ENCODE measurements around the gene TMEM108. TPM values are rescaled to one million over a fixed set of nuclear protein-coding genes. Genes with fewer than 3 reads are reported as not detected.

TMEM108 gene
- polyA plus RNA-seq, 1 of the 3 experiments (the other 2 are of a cell fraction), result 8.6 TPM

DNA sequence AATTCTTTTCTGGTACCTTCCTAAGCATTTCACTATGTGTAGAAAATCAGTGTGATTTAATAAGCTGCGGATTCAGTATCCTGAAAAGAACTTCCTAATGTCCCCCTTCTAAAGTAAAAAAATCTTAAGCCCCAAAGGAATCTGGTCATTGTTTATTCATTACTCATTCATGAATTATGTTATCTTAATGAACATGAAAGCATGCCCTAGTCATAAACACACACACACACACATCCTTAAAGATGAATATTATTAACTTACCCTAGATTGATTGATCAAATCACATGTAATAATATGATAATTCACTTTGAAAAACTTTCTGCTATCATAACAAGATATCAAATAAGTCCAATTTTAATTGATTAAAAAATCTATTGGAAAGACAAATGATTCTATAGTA is 265.2 kb downstream of the TMEM108 start:
- H3K9me2 ChIP-seq, result no peaks in the 10 kb centered on the region
- H3K79me2 ChIP-seq (ENCODE audit: insufficient read depth), result no peaks in the 10 kb centered on the region
- no peaks in the 10 kb centered on the region for H3K27me3 ChIP-seq (ENCODE audit: insufficient read depth)
- H4K20me1 ChIP-seq (ENCODE audit: insufficient read depth), result no peaks in the 10 kb centered on the region
- no peaks in the 10 kb centered on the region for H3K9me3 ChIP-seq
- H3K9ac ChIP-seq, result no peak overlapping the region
- peaks cover 20% of the 10 kb centered on the region for H3F3A ChIP-seq (replicated peaks; ENCODE audit: insufficient read depth)
- H2AFZ ChIP-seq (ENCODE audit: low read depth), result no peak overlapping the region
- CTCF ChIA-PET, result no interaction called here
- peaks cover 0 to 25% of the 10 kb centered on the region in 2 experiments; a peak in 2 of 4 replicates for H3K4me1 ChIP-seq (ENCODE audit: control insufficient read depth in 1 of 2, insufficient read depth in 2 of 2, low read depth in 1 of 2, low read length in 1 of 2)
- H3K27ac ChIP-seq (ENCODE audit: low read depth in 2 of 2, low read length in 1 of 2), result peak overlapping the region in 1 of 2 experiments; percentile 82; a peak in 1 of 4 replicates
- H3K4me3 ChIP-seq (ENCODE audit: low read depth in 2 of 2, low read length in 1 of 2), result no peak overlapping the region
- POLR2A ChIA-PET, result no interaction called here
- TF ChIP-seq GABPA (IDR thresholded peaks at IDR 0.05; ENCODE audit: low read depth) (no peak), RAD21 (IDR thresholded peaks at IDR 0.05; ENCODE audit: low read length) (no peak), EZH2phosphoT487 (IDR thresholded peaks at IDR 0.05; ENCODE audit: borderline replicate concordance, low read depth) (no peak), SIN3A (IDR thresholded peaks at IDR 0.05; ENCODE audit: borderline replicate concordance, low read depth, low read length) (no peak), YY1 (IDR thresholded peaks at IDR 0.05; ENCODE audit: low read depth) (no peak), RFX5 (IDR thresholded peaks at IDR 0.05; ENCODE audit: low read length) (no peak), FOXJ3 (CRISPR knock-in tag; IDR thresholded peaks at IDR 0.05) (no peak), CHD2 (IDR thresholded peaks at IDR 0.05; ENCODE audit: low read length, partially characterized antibody) (no peak), JUND (IDR thresholded peaks at IDR 0.05) (no peak), NFIC (IDR thresholded peaks at IDR 0.05; ENCODE audit: borderline replicate concordance) (no peak), MEF2A (IDR thresholded peaks at IDR 0.05; ENCODE audit: borderline replicate concordance, low read depth) (no peak), ELF1 (IDR thresholded peaks at IDR 0.05) (no peak)
- TF ChIP-seq, protein P1, sequence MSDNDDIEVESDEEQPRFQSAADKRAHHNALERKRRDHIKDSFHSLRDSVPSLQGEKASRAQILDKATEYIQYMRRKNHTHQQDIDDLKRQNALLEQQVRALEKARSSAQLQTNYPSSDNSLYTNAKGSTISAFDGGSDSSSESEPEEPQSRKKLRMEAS (IDR thresholded peaks at IDR 0.05; ENCODE audit: low read depth), result no peak
- TF ChIP-seq, protein P2, sequence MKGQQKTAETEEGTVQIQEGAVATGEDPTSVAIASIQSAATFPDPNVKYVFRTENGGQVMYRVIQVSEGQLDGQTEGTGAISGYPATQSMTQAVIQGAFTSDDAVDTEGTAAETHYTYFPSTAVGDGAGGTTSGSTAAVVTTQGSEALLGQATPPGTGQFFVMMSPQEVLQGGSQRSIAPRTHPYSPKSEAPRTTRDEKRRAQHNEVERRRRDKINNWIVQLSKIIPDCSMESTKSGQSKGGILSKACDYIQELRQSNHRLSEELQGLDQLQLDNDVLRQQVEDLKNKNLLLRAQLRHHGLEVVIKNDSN (IDR thresholded peaks at IDR 0.05; ENCODE audit: borderline replicate concordance, low read depth), result no peak
- TF ChIP-seq, protein P3, sequence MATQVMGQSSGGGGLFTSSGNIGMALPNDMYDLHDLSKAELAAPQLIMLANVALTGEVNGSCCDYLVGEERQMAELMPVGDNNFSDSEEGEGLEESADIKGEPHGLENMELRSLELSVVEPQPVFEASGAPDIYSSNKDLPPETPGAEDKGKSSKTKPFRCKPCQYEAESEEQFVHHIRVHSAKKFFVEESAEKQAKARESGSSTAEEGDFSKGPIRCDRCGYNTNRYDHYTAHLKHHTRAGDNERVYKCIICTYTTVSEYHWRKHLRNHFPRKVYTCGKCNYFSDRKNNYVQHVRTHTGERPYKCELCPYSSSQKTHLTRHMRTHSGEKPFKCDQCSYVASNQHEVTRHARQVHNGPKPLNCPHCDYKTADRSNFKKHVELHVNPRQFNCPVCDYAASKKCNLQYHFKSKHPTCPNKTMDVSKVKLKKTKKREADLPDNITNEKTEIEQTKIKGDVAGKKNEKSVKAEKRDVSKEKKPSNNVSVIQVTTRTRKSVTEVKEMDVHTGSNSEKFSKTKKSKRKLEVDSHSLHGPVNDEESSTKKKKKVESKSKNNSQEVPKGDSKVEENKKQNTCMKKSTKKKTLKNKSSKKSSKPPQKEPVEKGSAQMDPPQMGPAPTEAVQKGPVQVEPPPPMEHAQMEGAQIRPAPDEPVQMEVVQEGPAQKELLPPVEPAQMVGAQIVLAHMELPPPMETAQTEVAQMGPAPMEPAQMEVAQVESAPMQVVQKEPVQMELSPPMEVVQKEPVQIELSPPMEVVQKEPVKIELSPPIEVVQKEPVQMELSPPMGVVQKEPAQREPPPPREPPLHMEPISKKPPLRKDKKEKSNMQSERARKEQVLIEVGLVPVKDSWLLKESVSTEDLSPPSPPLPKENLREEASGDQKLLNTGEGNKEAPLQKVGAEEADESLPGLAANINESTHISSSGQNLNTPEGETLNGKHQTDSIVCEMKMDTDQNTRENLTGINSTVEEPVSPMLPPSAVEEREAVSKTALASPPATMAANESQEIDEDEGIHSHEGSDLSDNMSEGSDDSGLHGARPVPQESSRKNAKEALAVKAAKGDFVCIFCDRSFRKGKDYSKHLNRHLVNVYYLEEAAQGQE (IDR thresholded peaks at IDR 0.05; ENCODE audit: low read depth, low read length), result no peak
- TF ChIP-seq, protein P4, sequence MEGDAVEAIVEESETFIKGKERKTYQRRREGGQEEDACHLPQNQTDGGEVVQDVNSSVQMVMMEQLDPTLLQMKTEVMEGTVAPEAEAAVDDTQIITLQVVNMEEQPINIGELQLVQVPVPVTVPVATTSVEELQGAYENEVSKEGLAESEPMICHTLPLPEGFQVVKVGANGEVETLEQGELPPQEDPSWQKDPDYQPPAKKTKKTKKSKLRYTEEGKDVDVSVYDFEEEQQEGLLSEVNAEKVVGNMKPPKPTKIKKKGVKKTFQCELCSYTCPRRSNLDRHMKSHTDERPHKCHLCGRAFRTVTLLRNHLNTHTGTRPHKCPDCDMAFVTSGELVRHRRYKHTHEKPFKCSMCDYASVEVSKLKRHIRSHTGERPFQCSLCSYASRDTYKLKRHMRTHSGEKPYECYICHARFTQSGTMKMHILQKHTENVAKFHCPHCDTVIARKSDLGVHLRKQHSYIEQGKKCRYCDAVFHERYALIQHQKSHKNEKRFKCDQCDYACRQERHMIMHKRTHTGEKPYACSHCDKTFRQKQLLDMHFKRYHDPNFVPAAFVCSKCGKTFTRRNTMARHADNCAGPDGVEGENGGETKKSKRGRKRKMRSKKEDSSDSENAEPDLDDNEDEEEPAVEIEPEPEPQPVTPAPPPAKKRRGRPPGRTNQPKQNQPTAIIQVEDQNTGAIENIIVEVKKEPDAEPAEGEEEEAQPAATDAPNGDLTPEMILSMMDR (IDR thresholded peaks at IDR 0.05), result no peak
- TF ChIP-seq, protein P5, sequence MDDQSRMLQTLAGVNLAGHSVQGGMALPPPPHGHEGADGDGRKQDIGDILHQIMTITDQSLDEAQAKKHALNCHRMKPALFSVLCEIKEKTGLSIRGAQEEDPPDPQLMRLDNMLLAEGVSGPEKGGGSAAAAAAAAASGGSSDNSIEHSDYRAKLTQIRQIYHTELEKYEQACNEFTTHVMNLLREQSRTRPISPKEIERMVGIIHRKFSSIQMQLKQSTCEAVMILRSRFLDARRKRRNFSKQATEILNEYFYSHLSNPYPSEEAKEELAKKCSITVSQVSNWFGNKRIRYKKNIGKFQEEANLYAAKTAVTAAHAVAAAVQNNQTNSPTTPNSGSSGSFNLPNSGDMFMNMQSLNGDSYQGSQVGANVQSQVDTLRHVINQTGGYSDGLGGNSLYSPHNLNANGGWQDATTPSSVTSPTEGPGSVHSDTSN (IDR thresholded peaks at IDR 0.05), result no peak
- TF ChIP-seq, protein P6, sequence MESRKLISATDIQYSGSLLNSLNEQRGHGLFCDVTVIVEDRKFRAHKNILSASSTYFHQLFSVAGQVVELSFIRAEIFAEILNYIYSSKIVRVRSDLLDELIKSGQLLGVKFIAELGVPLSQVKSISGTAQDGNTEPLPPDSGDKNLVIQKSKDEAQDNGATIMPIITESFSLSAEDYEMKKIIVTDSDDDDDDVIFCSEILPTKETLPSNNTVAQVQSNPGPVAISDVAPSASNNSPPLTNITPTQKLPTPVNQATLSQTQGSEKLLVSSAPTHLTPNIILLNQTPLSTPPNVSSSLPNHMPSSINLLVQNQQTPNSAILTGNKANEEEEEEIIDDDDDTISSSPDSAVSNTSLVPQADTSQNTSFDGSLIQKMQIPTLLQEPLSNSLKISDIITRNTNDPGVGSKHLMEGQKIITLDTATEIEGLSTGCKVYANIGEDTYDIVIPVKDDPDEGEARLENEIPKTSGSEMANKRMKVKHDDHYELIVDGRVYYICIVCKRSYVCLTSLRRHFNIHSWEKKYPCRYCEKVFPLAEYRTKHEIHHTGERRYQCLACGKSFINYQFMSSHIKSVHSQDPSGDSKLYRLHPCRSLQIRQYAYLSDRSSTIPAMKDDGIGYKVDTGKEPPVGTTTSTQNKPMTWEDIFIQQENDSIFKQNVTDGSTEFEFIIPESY (IDR thresholded peaks at IDR 0.05; ENCODE audit: borderline replicate concordance, low read depth), result no peak
- TF ChIP-seq, protein P7, sequence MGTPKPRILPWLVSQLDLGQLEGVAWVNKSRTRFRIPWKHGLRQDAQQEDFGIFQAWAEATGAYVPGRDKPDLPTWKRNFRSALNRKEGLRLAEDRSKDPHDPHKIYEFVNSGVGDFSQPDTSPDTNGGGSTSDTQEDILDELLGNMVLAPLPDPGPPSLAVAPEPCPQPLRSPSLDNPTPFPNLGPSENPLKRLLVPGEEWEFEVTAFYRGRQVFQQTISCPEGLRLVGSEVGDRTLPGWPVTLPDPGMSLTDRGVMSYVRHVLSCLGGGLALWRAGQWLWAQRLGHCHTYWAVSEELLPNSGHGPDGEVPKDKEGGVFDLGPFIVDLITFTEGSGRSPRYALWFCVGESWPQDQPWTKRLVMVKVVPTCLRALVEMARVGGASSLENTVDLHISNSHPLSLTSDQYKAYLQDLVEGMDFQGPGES (IDR thresholded peaks at IDR 0.05; ENCODE audit: low read depth, low read length), result no peak
- 81% methylated on average over 1 of the region's 1 CpG for WGBS (ENCODE audit: low lambda C conversion rate)
- H3K36me3 ChIP-seq (replicated peaks in 1 of 2; ENCODE audit: control insufficient read depth in 1 of 2, insufficient read depth in 2 of 2, low read length in 1 of 2), result no peaks in the 10 kb centered on the region
- DNase-seq, result no peak
- H3K4me2 ChIP-seq, result no peak overlapping the region

Measured in SK-N-SH (cell line).